ENCODE measurements around the gene ARHGEF17. TPM values are rescaled to one million over a fixed set of nuclear protein-coding genes. Genes with fewer than 3 reads are reported as not detected.

Gene ARHGEF17
- total RNA-seq, 2 experiments from 2014 or later = 0.18 TPM; not detected in 1

DNA sequence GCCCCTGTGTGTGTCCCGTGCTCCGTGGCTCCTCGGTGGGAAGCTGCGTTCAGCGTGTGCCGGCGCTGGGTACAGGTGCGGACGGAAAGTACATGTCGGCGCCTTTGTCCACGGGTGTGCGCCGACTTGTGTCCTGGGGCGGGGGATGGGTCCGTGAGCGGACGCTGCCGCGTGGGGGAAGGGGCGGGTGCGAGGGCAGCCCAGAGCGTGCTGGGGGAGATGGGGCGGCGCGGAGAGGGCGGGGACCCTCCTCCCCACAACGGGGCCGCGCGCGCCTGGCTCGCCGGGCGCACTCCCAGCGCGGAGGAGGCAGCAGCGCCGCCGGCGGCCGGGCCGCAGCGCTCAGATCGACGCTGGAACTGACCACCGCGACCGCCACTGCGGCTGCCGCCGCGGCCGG, 34.6 kb downstream of the ARHGEF17 start:
- no peaks in the 10 kb centered on the region for H3K9me3 Mint-ChIP-seq (ENCODE audit: insufficient read depth)
- POLR2A ChIA-PET = no interaction called here
- ATAC-seq (no peak), DNase-seq (no peak)
- no peaks in the 10 kb centered on the region for H3K36me3 Mint-ChIP-seq (ENCODE audit: low read depth)
- H3K4me1 Mint-ChIP-seq (ENCODE audit: low read depth) = no peaks in the 10 kb centered on the region
- CTCF ChIA-PET = interaction anchor here (2.0 kb wide), 1 partner anchor 9 kb away, joined by 12 read pairs; no protein-coding TSS in a partner anchor
- no peaks in the 10 kb centered on the region for H3K27me3 Mint-ChIP-seq (ENCODE audit: low read depth)
- H3K27ac Mint-ChIP-seq = no peak overlapping the region
- H3K4me3 Mint-ChIP-seq = no peak overlapping the region

DNA sequence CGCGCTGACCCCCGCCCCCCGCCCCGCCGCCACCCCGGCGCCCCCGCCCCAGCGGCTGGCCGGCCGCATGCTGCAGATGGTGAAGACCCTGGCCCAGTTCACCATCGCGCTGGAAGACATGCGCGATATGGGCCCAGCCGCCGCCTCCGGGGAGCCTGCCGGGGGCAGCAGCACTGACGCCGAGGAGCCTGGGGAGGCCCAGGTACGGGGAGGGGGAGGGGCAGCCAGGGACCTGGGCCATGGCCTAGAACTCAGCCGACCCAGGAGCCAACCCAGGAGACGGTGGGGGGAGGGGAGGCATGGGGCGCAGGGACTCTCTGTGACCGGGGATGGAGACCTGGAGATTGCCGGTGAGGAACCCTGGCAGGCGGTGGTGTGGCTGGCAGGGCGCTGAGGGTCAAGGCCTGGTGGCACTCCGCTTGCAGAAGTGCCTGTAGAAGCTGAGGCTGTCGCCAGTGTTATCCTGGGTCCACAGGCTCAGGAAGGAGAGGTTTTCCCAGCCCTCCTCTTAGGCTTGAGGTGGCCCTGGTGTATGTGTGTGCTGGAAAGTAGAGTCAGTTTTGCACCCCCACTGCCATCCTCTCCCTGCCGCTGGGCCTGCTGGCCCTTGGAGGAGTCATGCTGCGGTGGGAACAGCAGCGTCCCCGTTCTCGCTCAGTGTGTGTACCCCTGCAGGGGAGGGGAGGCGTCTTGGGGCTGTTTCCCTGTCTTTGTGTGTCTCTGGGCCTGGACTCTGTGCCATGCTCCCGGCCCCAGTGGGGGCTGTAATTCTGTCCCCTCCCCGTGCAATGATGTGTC, 35.2 kb downstream of the ARHGEF17 start:
- CTCF ChIA-PET = no interaction called here
- H3K4me1 Mint-ChIP-seq (ENCODE audit: low read depth) = no peaks in the 10 kb centered on the region
- H3K27me3 Mint-ChIP-seq (ENCODE audit: low read depth) = peaks cover under 1% of the 10 kb centered on the region
- DNase-seq (no peak), ATAC-seq (no peak)
- H3K4me3 Mint-ChIP-seq = no peak overlapping the region
- H3K9me3 Mint-ChIP-seq (ENCODE audit: insufficient read depth) = no peaks in the 10 kb centered on the region
- no peaks in the 10 kb centered on the region for H3K36me3 Mint-ChIP-seq (ENCODE audit: low read depth)
- H3K27ac Mint-ChIP-seq = no peak overlapping the region
- POLR2A ChIA-PET = no interaction called here

- POLR2A ChIA-PET = interaction anchor here (0.6 kb wide), 1 partner anchor 1996 kb away, joined by 3 read pairs; no protein-coding TSS in a partner anchor
- H3K4me3 Mint-ChIP-seq = no peak overlapping the region
- CTCF ChIA-PET = no interaction called here
- H3K4me1 Mint-ChIP-seq (ENCODE audit: low read depth) = no peaks in the 10 kb centered on the region
- no peaks in the 10 kb centered on the region for H3K9me3 Mint-ChIP-seq (ENCODE audit: insufficient read depth)
- DNase-seq = no peak
- peaks cover 2% of the 10 kb centered on the region for H3K27me3 Mint-ChIP-seq (ENCODE audit: low read depth)
- H3K27ac Mint-ChIP-seq = no peak overlapping the region
- H3K36me3 Mint-ChIP-seq (ENCODE audit: low read depth) = no peaks in the 10 kb centered on the region
- ATAC-seq = no peak
These were observed 36.1 kb downstream of the ARHGEF17 start for GRCh38 chr11:73344191-73344607.

GRCh38 chr11:73345481-73346160, 37.5 kb downstream of the ARHGEF17 start:
- CTCF ChIA-PET = no interaction called here
- peaks cover 6% of the 10 kb centered on the region for H3K4me1 Mint-ChIP-seq (ENCODE audit: low read depth)
- no peaks in the 10 kb centered on the region for H3K36me3 Mint-ChIP-seq (ENCODE audit: low read depth)

DNA sequence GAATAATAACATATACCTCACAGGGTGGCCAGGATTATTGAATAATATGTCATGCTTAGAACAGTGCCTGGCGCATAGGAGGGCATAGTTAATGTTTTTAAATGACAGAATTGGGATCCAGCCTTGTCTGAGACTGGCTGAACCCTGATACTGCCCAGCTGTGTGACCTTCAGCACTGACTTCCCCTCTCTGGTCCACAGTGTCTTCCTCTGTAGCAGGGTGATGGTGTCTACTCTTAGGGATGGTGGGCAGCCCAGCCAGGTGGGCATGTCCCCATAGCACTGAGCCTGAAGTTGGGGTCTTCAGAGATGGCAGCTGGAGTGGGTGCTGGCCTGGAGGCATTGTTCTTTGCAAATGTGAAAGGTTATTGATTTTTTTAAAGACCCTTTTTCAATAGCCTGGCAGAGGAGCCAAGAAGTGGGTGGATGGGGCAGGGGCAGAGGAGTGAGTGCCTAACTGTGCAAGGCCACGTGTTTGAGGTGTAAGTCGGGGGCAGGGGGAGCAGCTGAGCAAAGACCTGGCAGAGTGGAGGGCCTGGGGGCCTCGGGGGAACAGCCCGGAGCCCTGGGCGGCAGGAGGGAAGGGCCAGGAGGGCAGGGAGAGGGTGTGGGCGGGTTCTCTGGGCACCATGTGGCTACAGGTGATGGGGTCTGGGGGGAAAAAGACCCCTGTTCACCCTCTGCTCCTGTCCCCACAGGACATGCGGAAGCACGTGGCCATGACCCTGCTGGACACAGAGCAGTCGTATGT, 38.3 kb downstream of the ARHGEF17 start:
- Mint-ChIP-seq H3K36me3 (ENCODE audit: low read depth) (no peaks in the 10 kb centered on the region), H3K27me3 (ENCODE audit: low read depth) (peaks cover 2% of the 10 kb centered on the region), H3K27ac (no peak overlapping the region), H3K4me1 (ENCODE audit: low read depth) (peaks cover 7% of the 10 kb centered on the region), H3K4me3 (no peak overlapping the region), H3K9me3 (ENCODE audit: insufficient read depth) (no peaks in the 10 kb centered on the region)
- ChIA-PET CTCF (no interaction called here), POLR2A (no interaction called here)
- DNase-seq (no peak), ATAC-seq (no peak)

More at GRCh38 chr11:73345481-73346160, 37.5 kb downstream of the ARHGEF17 start:
- Mint-ChIP-seq H3K27me3 (ENCODE audit: low read depth) (peaks cover 2% of the 10 kb centered on the region), H3K4me3 (no peak overlapping the region), H3K9me3 (ENCODE audit: insufficient read depth) (no peaks in the 10 kb centered on the region), H3K27ac (peak overlapping the region; percentile 24)
- POLR2A ChIA-PET = no interaction called here
- no peak for DNase-seq
- no peak for ATAC-seq

GRCh38 chr11:73347067-73347466, 39.0 kb downstream of the ARHGEF17 start:
- POLR2A ChIA-PET = no interaction called here
- ATAC-seq (no peak), DNase-seq (no peak)
- no peak overlapping the region for H3K4me3 Mint-ChIP-seq
- H3K9me3 Mint-ChIP-seq (ENCODE audit: insufficient read depth) = no peaks in the 10 kb centered on the region
- H3K36me3 Mint-ChIP-seq (ENCODE audit: low read depth) = no peaks in the 10 kb centered on the region
- CTCF ChIA-PET = no interaction called here
- peaks cover 2% of the 10 kb centered on the region for H3K27me3 Mint-ChIP-seq (ENCODE audit: low read depth)
- H3K4me1 Mint-ChIP-seq (ENCODE audit: low read depth) = peaks cover 7% of the 10 kb centered on the region
- H3K27ac Mint-ChIP-seq = no peak overlapping the region

DNA sequence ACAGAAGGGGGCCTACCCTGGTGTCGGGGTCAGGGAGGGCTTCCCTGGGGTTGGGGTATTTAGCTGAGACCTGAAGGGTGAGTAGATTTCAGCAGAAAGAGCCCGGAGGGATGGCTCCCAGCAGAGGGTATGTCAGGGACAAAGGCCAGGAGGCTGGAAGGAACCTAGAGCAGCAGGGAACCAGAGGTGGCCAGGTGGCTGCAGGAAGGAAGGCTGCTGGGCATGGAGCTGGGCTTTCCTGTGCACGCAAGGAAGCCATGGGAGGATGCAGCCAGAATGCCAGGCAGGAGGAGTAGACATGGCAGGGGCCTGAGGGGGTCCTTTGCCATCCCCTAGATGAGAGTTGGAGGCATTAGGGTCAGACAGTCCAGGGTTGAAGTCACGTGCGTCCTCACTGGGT, 40.8 kb downstream of the ARHGEF17 start:
- no peak for DNase-seq
- Mint-ChIP-seq H3K27ac (no peak overlapping the region), H3K9me3 (ENCODE audit: insufficient read depth) (no peaks in the 10 kb centered on the region), H3K4me3 (no peak overlapping the region), H3K27me3 (ENCODE audit: low read depth) (peaks cover 2% of the 10 kb centered on the region), H3K36me3 (ENCODE audit: low read depth) (no peaks in the 10 kb centered on the region), H3K4me1 (ENCODE audit: low read depth) (peaks cover 14% of the 10 kb centered on the region)
- no peak for ATAC-seq
- ChIA-PET CTCF (interaction anchor here (1.2 to 6.3 kb wide), 8 partner anchors 12 to 313 kb away, joined by 3 to 101 read pairs (median 59); partner anchors contain the start of gene ARHGEF17), POLR2A (no interaction called here)

GRCh38 chr11:73349633-73350032, 41.6 kb downstream of the ARHGEF17 start:
- Mint-ChIP-seq H3K36me3 (ENCODE audit: low read depth) (no peaks in the 10 kb centered on the region), H3K4me3 (no peak overlapping the region), H3K27ac (no peak overlapping the region), H3K27me3 (ENCODE audit: low read depth) (peaks cover 2% of the 10 kb centered on the region), H3K9me3 (ENCODE audit: insufficient read depth) (no peaks in the 10 kb centered on the region), H3K4me1 (ENCODE audit: low read depth) (peaks cover 14% of the 10 kb centered on the region)
- ChIA-PET POLR2A (no interaction called here), CTCF (interaction anchor here (1.0 to 6.3 kb wide), 11 partner anchors 11 to 312 kb away, joined by 3 to 101 read pairs (median 58); partner anchors contain the start of gene ARHGEF17)
- ATAC-seq (no peak), DNase-seq (no peak)

DNA sequence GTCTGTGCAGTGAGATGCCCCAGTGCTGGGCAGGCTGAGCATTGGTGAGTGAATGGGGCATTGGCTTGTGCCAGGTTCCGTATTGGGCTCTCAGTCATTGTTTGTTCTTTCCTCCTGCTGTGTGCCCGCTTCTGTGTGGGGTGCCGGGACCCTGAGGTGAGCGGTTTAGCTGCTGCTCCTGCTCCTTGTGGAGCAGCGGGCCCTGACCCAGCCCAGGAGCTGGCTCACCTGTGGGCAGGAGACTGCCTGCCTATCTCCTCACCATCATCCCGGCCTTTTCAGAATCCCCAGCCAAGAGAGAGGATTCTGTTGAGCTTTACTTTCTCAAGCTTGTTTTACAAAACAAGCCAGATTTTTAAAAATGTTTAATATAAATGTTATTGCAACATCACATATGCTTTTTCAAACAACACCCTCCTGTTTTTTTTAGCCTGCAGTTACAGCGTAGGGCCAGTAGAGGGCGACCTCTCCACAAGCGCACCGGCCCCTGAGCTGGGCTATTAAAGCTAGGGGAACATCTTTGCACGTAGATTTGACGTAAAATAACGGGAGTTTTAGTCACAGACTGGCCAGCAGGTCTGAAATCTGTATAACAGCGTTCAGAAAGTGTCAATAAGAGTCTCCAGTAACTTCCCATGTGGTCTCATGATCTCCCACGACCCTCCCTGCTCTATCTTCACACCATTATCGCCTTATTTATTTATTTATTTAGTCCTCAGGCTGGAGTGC, 43.0 kb downstream of the ARHGEF17 start:
- Mint-ChIP-seq H3K36me3 (ENCODE audit: low read depth) (no peaks in the 10 kb centered on the region), H3K4me3 (no peak overlapping the region), H3K4me1 (ENCODE audit: low read depth) (peaks cover 14% of the 10 kb centered on the region), H3K9me3 (ENCODE audit: insufficient read depth) (no peaks in the 10 kb centered on the region), H3K27me3 (ENCODE audit: low read depth) (peaks cover 2% of the 10 kb centered on the region), H3K27ac (no peak overlapping the region)
- POLR2A ChIA-PET = interaction anchor here (1.0 to 1.1 kb wide), 2 partner anchors 21 to 24 kb away, joined by 3 read pairs; no protein-coding TSS in a partner anchor
- DNase-seq (peak; percentile 73), ATAC-seq (peak; percentile 66)
- CTCF ChIA-PET = interaction anchor here (0.6 to 6.3 kb wide), 44 partner anchors 9 to 580 kb away, joined by 3 to 101 read pairs (median 5); partner anchors contain the start of genes ARHGEF17, FAM168A, PLEKHB1 and RELT

DNA sequence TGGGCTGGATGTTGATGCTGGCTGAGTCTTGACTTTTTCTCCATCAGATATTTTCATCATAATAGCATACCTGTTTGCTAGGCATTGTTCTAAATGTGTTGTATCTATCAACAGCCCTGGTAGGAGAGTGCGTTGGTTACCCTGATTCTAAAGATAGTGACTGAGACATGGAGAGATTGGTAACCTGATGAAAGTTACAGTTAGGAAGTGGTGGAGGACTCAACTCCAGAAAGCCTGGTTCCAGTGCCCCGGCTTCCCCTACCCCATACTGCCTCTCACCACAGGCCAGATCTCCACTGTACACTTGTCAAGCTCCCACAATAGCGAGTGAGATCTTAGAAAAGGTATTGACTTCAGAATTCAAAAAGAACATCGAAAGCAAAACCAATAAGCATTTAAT, 45.3 kb downstream of the ARHGEF17 start:
- Mint-ChIP-seq H3K27ac (peak overlapping the region; percentile 6), H3K36me3 (ENCODE audit: low read depth) (no peaks in the 10 kb centered on the region), H3K4me1 (ENCODE audit: low read depth) (peaks cover 14% of the 10 kb centered on the region), H3K27me3 (ENCODE audit: low read depth) (peaks cover under 1% of the 10 kb centered on the region), H3K9me3 (ENCODE audit: insufficient read depth) (no peaks in the 10 kb centered on the region), H3K4me3 (no peak overlapping the region)
- no peak for DNase-seq
- ChIA-PET POLR2A (interaction anchor here (0.6 to 1.0 kb wide), 2 partner anchors 20 to 26 kb away, joined by 4 to 5 read pairs; no protein-coding TSS in a partner anchor), CTCF (interaction anchor here (1.5 to 6.3 kb wide), 4 partner anchors 12 to 40 kb away, joined by 5 to 101 read pairs (median 60); no protein-coding TSS in a partner anchor)
- peak; percentile 32 for ATAC-seq

DNA sequence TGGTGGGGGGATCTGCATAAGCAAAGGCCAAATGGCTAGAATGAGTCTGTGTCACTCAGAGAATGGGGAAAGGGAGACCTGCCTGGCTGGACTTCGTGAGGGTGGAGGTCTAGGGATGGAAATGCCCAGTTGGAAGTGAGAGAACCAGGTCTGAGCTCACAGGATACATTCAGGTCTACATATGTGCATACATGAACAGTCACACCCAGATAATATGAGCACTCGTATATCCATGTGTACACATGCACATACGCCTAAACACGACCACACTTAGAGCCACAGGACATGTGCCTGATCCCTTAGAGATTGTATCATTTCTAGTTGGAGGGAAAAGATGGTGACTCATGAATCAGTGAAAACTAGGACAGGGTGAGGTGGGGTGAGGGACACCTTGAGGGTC, 47.0 kb downstream of the ARHGEF17 start:
- H3K36me3 Mint-ChIP-seq (ENCODE audit: low read depth) = no peaks in the 10 kb centered on the region
- no peaks in the 10 kb centered on the region for H3K27me3 Mint-ChIP-seq (ENCODE audit: low read depth)
- DNase-seq (no peak), ATAC-seq (no peak)
- no peak overlapping the region for H3K27ac Mint-ChIP-seq
- no peaks in the 10 kb centered on the region for H3K9me3 Mint-ChIP-seq (ENCODE audit: insufficient read depth)
- ChIA-PET CTCF (interaction anchor here (1.6 kb wide), 1 partner anchor 10 kb away, joined by 7 read pairs; no protein-coding TSS in a partner anchor), POLR2A (no interaction called here)
- peaks cover 13% of the 10 kb centered on the region for H3K4me1 Mint-ChIP-seq (ENCODE audit: low read depth)
- H3K4me3 Mint-ChIP-seq = no peak overlapping the region
